Measurements from ENCODE around the gene ENC1. TPM values are rescaled to one million over a fixed set of nuclear protein-coding genes. Genes with fewer than 3 reads are reported as not detected.

Gene ENC1
- total and polyA plus RNA-seq, 2 of the 4 experiments (the other 2 are of a cell fraction) = 25.6 to 70.8 TPM

DNA sequence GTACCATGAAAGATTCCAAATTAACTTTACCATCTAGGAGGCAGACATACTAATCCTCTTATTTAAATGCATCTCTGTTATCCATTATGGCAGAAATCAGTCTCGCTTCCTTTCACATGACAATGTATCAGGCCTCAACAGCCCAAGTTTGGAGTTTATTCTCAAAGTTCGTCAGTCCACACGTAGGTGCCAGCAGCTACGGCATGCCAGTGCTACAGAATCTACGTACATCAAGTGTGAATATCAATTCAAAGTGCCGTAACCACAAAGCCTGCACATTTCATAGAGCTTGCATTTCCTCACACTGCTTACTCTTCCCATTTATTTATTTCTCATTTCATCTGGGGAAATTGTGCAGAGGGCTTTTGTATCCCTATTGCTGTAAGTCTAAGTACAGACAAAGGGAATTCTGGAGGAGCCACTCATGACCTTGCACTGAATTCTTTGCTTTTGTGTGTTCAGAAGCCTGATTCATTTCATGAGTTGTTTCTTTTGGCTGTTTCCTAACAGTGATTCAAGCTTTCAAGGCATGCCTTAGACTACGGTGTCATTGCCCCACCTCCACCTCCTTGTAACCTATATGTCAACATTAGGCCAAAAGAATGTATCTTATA lies 10.0 kb downstream of the ENC1 start:
- H3K18ac ChIP-seq (ENCODE audit: low read depth, low read length) = peak overlapping the region; percentile 73; the same call in 1 of the 2 replicates
- H3K36me3 ChIP-seq (ENCODE audit: control insufficient read depth, insufficient read depth, low read length) = peaks cover 13% of the 10 kb centered on the region; the same call in 1 of the 2 replicates
- no peak overlapping the region for H3K4me3 ChIP-seq (ENCODE audit: insufficient read depth, low read depth, low read length)
- peak overlapping the region; percentile 55; the same call in 1 of the 2 replicates for H2BK20ac ChIP-seq (ENCODE audit: low read depth, low read length)
- 80% methylated on average over 4 of the region's 7 CpGs; no CpG with 5 or more reads in 1 of the 2 experiments for WGBS, 2 experiments (ENCODE audit: extremely low coverage in 2 of 2, insufficient read length in 1 of 2)
- H3K4me1 ChIP-seq (ENCODE audit: control insufficient read depth, insufficient read depth, low read length) = peaks cover 28% of the 10 kb centered on the region
- peak overlapping the region; percentile 58 for H2AFZ ChIP-seq (replicated peaks; ENCODE audit: low read length, poor library complexity)
- H3K27me3 ChIP-seq (ENCODE audit: control insufficient read depth, insufficient read depth, low read length) = no peaks in the 10 kb centered on the region
- H4K20me1 ChIP-seq (ENCODE audit: insufficient read depth, low read length) = peaks cover 26% of the 10 kb centered on the region
- H2BK15ac ChIP-seq (ENCODE audit: low read depth, low read length) = peak overlapping the region; percentile 22; the same call in 1 of the 3 replicates
- ChIA-PET POLR2A (ENCODE audit: unreplicated experiment) (no interaction called here), CTCF (no interaction called here)
- peak overlapping the region; percentile 41 for H2BK120ac ChIP-seq (ENCODE audit: low read depth, low read length)
- BruUV-seq (replicated peaks) = no TSS peak
- peak overlapping the region; percentile 89 for H2BK5ac ChIP-seq (ENCODE audit: low read depth, low read length, poor library complexity, severe bottlenecking)
- peak overlapping the region; percentile 51 for H3K4ac ChIP-seq (ENCODE audit: low read depth, low read length)
- 0 out of 2 replicates have a peak overlapping the region, but pooled peaks have one; percentile 21 for H3K56ac ChIP-seq (ENCODE audit: extremely low read depth, insufficient read depth, low read length)
- ATAC-seq (ENCODE audit: low read depth) (peak; percentile 75), DNase-seq (peak; percentile 95)
- no peaks in the 10 kb centered on the region for H3K9me3 ChIP-seq (ENCODE audit: control insufficient read depth, insufficient read depth, low read length)
- H3K9ac ChIP-seq (ENCODE audit: low read depth, low read length) = peak overlapping the region; percentile 39; the same call in 1 of the 2 replicates
- in situ Hi-C loops (cut with MboI; ENCODE audit: low sequenced_read_pairs) (no loop called here), dilution Hi-C loops (cut with HindIII; ENCODE audit: low sequenced_read_pairs, unreplicated experiment) (no loop called here), intact Hi-C loops (cut with micrococcal nuclease) (loop anchor here (10.0 kb wide), 1 partner anchor 136 kb away; no protein-coding TSS in a partner anchor)
- H3K4me2 ChIP-seq (ENCODE audit: low read depth, low read length) = peak overlapping the region; percentile 79
- H3K23ac ChIP-seq (ENCODE audit: low read depth, low read length) = peak overlapping the region; percentile 32
- peak overlapping the region; percentile 73; the same call in 1 of the 2 replicates for H2AK5ac ChIP-seq (ENCODE audit: low read depth, low read length)
- H4K8ac ChIP-seq (ENCODE audit: low read depth in 2 of 2, low read length in 2 of 2) = peak overlapping the region; percentile 30 to 88; a peak in 3 of 4 replicates
- H3K27ac ChIP-seq (ENCODE audit: insufficient read depth, low read length) = peak overlapping the region; percentile 77; the same call in 1 of the 2 replicates
- H4K5ac ChIP-seq (ENCODE audit: low read depth, low read length) = peak overlapping the region; percentile 81
- H3K14ac ChIP-seq (replicated peaks; ENCODE audit: low read depth, low read length) = peak overlapping the region; percentile 58
- peaks cover 34 to 70% of the 10 kb centered on the region in 2 experiments for H3K79me1 ChIP-seq (ENCODE audit: low read depth in 1 of 2, low read length in 2 of 2)
- H4K91ac ChIP-seq (ENCODE audit: insufficient read depth, low read depth, low read length) = peak overlapping the region; percentile 61; the same call in 1 of the 2 replicates
- H2AK9ac ChIP-seq (replicated peaks; ENCODE audit: low read depth, low read length, poor library complexity) = peak overlapping the region; percentile 79
- TF ChIP-seq, protein P1, sequence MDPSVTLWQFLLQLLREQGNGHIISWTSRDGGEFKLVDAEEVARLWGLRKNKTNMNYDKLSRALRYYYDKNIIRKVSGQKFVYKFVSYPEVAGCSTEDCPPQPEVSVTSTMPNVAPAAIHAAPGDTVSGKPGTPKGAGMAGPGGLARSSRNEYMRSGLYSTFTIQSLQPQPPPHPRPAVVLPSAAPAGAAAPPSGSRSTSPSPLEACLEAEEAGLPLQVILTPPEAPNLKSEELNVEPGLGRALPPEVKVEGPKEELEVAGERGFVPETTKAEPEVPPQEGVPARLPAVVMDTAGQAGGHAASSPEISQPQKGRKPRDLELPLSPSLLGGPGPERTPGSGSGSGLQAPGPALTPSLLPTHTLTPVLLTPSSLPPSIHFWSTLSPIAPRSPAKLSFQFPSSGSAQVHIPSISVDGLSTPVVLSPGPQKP (IDR thresholded peaks at IDR 0.05; ENCODE audit: borderline replicate concordance, low read depth, low read length) = no peak
- TF ChIP-seq MAZ (IDR thresholded peaks at IDR 0.05; ENCODE audit: borderline replicate concordance, low read depth, low read length) (no peak), FOS (IDR thresholded peaks at IDR 0.05; ENCODE audit: low read depth, low read length) (peak; percentile 76), NFE2L2 (IDR thresholded peaks at IDR 0.05; ENCODE audit: low read depth, low read length) (no peak), CEBPB (IDR thresholded peaks at IDR 0.05; ENCODE audit: low read depth, low read length) (peak; percentile 78), BHLHE40 (IDR thresholded peaks at IDR 0.05; ENCODE audit: low read depth, low read length) (peak; percentile 51), POLR2A (IDR thresholded peaks at IDR 0.05; ENCODE audit: low read depth, low read length) (no peak), RAD21 (IDR thresholded peaks at IDR 0.05; ENCODE audit: low read length) (peak; percentile 18; the same call in 1 of the 2 replicates), CHD1 (IDR thresholded peaks at IDR 0.05; ENCODE audit: low read depth, low read length) (no peak; the same call in 1 of the 2 replicates)
- TF ChIP-seq, protein P2, sequence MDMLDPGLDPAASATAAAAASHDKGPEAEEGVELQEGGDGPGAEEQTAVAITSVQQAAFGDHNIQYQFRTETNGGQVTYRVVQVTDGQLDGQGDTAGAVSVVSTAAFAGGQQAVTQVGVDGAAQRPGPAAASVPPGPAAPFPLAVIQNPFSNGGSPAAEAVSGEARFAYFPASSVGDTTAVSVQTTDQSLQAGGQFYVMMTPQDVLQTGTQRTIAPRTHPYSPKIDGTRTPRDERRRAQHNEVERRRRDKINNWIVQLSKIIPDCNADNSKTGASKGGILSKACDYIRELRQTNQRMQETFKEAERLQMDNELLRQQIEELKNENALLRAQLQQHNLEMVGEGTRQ (IDR thresholded peaks at IDR 0.05; ENCODE audit: low read depth, low read length) = no peak
- TF ChIP-seq, protein P3, sequence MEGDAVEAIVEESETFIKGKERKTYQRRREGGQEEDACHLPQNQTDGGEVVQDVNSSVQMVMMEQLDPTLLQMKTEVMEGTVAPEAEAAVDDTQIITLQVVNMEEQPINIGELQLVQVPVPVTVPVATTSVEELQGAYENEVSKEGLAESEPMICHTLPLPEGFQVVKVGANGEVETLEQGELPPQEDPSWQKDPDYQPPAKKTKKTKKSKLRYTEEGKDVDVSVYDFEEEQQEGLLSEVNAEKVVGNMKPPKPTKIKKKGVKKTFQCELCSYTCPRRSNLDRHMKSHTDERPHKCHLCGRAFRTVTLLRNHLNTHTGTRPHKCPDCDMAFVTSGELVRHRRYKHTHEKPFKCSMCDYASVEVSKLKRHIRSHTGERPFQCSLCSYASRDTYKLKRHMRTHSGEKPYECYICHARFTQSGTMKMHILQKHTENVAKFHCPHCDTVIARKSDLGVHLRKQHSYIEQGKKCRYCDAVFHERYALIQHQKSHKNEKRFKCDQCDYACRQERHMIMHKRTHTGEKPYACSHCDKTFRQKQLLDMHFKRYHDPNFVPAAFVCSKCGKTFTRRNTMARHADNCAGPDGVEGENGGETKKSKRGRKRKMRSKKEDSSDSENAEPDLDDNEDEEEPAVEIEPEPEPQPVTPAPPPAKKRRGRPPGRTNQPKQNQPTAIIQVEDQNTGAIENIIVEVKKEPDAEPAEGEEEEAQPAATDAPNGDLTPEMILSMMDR (conservative IDR thresholded peaks at IDR 0.05; ENCODE audit: low read depth, low read length) = no peak
- peaks cover 25% of the 10 kb centered on the region for H3K9me1 ChIP-seq (ENCODE audit: insufficient read depth, low read length)

All from IMR-90 (cell line).